ENCODE data around the gene ZNF660.
"Not testable (repeated sequence)": the region's sequence is repeated elsewhere in the genome, so short reads cannot be mapped to it uniquely, and the experiment has no call there.

The ZNF660 gene

DNA sequence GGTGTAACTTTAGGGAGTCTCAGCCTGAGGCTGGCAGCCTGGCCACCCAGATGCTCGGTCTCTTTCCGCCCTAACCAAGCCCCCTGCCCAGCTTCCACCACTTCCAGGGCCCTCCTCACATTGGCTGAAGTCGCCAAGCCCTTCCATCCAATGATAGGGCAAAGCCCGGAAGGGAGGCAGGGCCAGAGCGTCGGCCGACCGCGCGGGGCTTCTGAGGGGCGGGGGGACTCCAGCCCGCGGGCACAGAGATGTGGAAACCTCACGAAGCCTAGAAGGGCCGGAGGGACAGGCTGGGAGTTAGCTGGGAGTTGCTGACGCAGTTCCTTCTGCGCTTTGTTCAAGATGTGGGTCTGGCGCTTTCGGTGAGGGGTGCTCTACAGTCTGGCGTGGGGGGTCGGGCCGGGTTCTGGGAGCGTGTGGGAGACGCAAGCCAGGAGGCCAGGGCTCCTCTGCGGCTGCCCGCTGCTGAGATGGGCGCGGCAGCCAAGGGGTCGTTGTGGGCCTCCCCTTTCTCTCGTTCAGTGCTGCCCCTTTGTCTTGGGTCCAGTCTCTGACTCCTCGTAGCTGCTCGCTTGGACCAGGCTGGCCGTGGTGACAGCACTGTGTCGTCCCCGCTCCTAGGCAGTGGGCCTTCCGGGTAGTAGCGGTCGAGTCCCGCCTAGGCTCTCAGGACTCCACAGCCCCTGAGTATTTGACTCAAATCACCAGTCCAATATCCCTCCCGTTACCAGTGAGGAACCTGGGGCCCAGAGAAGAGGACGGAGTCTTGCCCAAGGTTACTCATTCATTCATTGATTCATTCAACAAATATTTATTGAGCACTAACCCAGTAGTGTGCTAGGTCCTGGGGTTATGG, at the start of gene ZNF660:
Gene ZNF660, plus strand, starts transcription at position 319 of the 856 bp plus-strand sequence. CDS start 9,230 bp downstream, outside the sequence.
- no peak for DNase-seq (ENCODE audit: low read depth in 3 of 3, low spot score in 1 of 3)

DNA sequence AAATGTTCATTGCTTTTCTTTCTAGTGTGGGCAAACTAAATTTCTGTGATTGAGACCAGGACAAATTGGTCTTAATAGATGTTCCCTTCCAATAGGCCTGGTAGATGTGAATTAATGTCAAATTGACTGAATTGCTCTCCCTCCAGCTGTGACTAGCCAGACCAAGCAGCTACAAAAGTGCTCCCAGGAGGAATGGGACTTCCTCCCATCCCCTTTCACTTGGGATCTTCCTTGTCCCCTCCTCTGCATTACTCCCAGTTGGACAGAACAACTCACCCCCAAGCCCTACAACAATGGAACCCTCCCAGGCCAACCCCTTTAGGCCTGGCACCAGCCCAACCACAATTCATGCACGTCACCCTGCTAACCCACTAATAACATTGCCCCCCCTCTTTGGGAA, 49.4 kb upstream of the ZNF660 start:
- no peak for DNase-seq (ENCODE audit: low read depth in 3 of 3, low spot score in 1 of 3)

DNA sequence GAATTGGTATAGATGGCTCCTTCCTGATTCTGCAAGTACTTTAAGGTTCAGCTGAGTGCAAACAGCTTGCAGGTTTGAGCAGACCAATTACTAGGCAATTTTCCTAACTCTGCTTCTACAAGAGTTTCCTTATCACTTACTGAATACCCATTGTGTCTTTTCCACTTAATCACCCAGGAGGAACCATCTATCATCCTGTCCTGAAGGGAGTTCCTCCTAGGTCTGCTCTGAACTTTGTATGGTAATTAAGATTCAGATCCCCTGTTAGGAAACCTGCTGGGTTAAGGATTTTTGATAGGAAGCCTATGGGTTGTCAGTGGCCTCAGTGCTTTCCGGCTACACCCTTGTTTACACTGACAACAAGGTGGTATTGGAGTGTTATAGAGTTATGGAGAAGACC, 40.0 kb upstream of the ZNF660 start:
- not testable (repeated sequence) for DNase-seq (ENCODE audit: low read depth in 3 of 3, low spot score in 1 of 3)

DNA sequence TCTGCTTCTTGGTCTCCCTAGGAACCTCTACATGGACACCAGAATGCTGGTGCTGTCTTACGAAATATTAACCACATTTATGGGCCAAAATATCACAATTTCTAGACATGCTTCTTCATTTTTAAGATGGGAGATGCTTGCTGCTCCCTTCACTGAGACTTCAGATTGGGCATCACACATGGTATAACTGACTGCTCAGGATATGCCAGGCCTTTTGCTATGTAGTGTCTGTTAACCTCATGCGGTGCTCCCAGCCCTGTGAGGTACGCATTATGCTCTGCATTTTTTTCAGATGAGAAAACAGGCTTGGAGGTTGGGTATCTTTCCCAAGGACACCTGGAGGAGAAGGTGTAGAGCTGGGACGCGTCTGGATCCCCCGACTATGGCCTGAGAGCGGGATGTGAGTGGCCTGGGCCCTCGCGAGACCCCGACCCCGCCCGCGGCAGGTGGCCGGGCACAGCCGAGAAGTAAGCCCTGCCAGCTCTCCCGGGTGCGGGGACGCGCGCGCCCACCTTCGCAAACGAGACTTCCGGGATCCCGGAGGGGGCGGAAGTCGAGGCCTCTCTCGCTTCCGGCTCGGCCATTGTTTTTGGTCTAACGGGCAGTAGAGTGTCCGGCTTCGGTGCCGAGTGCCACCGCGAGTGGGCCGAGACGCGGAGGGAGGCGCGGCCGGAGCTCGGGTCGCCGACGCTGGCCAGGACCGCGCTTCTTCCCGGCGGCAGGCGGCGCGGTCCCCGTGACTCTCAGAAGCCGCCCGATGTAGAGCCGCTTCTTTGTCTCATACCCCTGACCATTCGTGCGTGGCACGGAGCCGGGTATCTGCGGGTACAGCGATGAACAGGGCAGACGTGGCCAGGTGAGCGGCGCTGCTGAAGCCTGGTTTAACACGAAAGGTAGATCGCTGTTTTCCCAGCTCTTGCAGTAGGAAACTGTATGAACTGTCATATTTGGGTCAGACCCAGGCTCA, 29.9 kb upstream of the ZNF660 start, which contains the start of gene ZKSCAN7:
Gene ZKSCAN7, plus strand, starts transcription at position 568 of the 967 bp plus-strand sequence. CDS start 1,855 bp downstream, outside the sequence.
- peak in 2 of 3 donors; percentile 2 to 42 for DNase-seq (ENCODE audit: low read depth in 3 of 3, low spot score in 1 of 3)

DNA sequence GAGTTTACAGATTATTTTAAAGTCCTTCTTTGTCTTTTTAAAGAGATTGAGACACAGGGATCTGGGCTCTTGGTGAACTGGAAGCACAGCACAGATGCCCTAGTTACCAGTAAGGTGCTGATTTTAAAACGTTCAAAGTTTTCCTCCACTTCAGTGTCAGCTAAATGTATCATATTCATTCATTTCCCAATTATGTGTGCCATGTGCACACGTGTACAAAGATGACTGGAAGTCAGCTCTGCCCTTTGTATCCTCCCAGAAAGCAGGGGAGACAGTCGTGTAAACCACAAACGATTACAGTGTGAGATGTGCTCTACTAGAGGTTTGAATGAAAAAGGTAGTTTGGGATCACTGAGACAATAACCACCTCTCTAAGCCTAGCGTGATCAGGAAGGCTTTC, 29.0 kb upstream of the ZNF660 start:
- no peak for DNase-seq (ENCODE audit: low read depth in 3 of 3, low spot score in 1 of 3)

DNA sequence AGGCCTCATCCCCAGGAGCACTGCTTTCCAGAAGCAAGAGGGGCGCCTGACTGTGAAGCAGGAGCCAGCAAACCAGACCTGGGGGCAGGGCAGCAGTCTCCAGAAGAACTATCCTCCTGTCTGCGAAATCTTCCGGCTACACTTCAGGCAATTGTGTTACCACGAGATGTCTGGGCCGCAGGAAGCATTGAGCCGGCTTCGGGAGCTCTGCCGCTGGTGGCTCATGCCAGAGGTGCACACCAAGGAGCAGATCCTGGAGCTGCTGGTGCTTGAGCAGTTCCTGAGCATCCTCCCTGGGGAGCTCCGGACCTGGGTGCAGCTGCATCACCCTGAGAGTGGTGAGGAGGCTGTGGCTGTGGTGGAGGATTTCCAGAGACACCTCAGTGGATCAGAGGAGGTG, 27.7 kb upstream of the ZNF660 start:
- DNase-seq (ENCODE audit: low read depth in 3 of 3, low spot score in 1 of 3): no peak

DNA sequence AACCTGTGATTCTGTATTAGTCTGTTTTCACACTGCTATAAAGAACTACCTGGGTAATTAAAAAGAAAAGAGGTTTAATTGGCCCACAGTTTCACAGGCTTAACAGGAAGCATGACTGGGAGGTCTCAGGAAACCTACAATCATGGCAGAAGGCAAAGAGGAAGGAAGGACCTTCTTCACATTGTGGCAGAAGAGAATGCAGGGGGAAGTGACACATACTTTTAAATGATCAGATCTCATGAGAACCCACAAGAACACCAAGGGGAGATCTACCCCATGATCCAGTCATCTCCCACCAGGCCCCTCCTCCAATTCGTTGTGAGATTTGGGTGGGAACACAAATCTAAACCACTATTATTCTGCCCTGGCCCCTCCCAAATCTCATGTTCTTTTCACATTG, 23.7 kb upstream of the ZNF660 start:
- no peak for DNase-seq (ENCODE audit: low read depth in 3 of 3, low spot score in 1 of 3)

DNA sequence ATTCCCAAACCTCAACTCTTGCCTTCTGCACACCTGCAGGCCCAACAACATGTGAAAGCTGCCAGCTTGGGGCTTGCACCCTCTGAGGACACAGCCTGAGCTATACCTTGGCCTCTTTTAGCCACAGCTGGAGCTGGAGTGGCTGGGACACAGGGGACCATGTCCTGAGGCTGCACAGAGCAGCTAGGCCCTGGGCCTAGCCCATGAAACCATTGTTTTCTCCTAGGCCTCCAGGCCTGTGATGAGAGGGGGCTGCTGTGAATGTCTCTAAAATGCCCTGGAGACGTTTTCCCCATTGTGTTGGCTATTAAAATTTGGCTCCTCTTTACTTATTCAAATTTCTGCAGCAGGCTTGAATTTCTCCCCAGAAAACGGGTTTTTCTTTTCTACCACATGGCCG, 22.6 kb upstream of the ZNF660 start:
- DNase-seq (ENCODE audit: low read depth in 3 of 3, low spot score in 1 of 3): no peak

DNA sequence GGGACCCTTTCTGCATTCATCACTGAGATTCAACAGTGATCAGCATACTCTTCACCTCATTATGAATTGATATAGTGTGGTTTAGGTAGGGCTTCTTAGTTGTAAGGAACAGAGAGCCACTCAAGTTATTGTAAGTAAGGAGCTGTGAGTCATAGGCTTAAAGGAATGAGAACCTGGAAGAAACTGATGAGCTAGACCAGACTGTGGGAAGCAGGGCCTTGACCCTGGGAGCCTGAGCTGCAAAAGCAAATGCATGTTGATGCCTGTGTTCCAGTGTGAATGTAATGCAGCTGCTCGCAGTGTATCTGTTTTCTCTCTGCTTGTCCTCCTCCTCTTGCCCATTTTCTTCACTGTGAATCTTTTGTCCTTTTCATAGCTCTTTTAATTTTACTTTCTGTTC, 16.2 kb upstream of the ZNF660 start:
- DNase-seq (ENCODE audit: low read depth in 3 of 3, low spot score in 1 of 3): no peak

DNA sequence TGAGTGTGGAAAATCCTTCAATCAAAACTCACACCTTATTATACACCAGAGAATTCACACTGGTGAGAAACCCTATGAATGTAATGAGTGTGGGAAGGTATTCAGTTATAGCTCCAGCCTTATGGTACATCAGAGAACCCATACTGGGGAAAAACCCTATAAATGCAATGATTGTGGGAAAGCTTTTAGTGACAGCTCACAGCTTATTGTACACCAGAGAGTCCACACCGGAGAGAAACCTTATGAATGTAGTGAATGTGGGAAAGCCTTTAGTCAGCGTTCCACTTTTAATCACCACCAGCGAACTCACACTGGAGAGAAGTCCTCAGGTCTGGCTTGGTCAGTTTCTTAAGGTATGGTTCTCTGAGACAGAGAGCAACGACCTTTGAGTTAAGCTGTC, 13.7 kb upstream of the ZNF660 start:
- no peak for DNase-seq (ENCODE audit: low read depth in 3 of 3, low spot score in 1 of 3)

DNA sequence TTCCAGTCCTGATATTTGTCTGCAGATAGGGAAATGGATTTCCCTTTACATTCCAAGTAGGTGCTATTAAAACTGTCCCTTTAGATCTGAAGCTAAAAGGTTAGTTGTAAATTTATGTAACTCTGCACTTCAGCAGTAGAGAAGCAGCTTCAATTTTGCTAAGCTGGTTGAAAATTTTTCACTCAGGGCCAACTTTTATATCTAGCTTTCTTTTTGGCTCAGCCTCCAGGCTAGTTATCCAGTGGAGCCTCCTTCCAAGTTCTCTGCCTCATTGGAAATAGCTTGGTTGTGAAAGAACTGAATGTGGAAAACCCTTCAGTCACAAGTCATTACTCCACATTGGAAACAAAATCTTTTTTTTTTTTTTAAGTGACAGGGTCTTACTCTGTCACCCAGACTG, 8.2 kb upstream of the ZNF660 start:
- no peak for DNase-seq (ENCODE audit: low read depth in 3 of 3, low spot score in 1 of 3)

DNA sequence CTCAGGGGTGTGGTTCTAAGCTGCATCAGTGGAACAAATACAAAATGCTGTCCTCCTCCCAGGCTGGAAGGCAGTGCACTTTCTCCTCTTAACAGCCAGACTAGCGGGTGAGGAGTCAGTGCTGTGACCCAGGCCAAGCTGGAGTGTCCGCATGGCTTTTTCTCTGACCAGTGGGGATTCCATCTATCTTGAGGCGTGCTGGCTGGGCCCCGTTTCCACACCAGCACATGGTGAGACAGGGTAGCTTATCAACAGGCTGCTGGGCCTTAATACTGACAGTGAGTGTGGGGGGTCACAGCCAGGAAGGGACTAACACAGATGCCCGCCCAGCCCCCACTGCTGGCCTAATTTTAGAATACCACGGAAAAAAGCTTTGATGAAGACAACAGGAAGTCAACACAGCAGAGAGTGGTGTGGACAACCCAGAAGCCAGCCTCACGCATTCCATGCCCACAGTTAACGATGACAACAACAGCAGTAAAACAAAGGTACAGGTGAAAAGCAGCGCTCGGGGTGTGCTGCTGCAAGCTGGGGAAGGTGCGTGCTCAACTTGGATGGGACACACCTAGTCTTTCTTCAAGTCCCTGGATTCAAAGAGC, 7.3 kb upstream of the ZNF660 start:
- not testable (repeated sequence) for DNase-seq (ENCODE audit: low read depth in 3 of 3, low spot score in 1 of 3)

DNA sequence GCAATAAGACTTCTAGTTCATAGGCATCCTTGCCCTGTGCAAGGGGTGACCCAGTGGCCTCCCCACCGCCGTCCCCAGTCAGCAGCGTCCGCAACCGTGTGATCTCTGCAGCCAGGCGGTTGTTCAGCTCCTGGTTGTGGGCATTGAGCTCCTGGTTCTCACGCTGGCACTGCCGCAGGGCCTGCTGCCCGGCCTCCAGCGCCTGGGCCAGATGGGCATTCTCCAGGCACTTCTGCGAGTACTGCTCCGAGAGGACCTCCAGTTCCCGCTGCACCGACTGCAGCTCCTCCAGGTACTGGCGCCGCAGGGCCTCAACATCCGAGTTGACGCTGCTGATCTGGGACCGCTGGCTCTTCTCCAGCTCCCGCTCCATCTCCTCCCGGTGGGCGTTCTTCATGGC, 6.4 kb upstream of the ZNF660 start:
- DNase-seq (ENCODE audit: low read depth in 3 of 3, low spot score in 1 of 3): not testable (repeated sequence)

DNA sequence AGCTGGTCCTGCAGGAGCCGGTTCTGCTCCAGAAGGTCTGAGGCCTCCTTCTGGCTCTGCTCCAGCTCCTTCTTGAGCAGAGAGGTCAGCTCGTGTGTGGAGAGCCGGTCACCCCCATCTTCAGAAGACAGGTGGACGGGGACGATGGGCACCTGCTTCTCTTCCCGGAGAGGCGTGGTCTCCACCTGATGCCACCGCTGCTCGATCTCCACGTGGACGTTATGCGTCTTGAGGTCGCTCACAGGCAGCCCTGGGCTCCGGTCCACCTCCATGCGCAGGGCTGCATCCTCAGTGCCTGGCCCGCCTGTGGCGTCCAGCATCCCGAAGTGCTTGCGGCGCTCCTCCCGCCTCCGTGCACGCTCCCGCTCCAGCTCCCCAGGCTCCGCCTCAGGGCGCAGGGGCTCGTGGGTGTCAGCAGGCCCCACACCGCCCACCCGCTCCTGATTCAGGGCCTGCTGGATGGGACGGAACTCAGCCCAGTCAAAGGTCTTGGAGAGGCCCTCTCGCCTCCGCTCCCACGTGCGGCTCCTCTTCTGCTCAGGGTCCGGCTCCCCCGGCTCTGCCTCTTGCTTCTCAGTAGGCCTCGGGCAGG, 5.7 kb upstream of the ZNF660 start:
- not testable (repeated sequence) for DNase-seq (ENCODE audit: low read depth in 3 of 3, low spot score in 1 of 3)

DNA sequence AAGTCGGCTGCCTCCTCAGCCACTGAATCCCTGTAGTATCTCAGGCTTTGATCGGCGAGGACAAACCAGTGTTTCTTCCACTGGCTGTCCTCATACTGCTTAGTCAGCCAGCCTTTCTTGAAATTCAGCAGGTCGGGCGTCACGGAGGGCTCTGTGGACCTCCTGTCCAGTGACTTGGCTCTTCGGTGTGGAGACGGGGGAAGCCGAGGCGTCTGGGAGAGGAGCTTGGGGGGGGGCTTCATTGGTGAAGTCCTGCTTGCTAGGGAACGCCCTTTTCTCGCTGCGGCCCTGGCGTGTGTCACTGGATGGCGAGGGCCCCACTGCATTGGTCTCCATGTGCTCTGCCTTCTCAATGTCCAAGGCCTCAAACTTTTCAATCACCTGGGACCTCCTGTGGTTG, 5.0 kb upstream of the ZNF660 start:
- not testable (repeated sequence) for DNase-seq (ENCODE audit: low read depth in 3 of 3, low spot score in 1 of 3)

DNA sequence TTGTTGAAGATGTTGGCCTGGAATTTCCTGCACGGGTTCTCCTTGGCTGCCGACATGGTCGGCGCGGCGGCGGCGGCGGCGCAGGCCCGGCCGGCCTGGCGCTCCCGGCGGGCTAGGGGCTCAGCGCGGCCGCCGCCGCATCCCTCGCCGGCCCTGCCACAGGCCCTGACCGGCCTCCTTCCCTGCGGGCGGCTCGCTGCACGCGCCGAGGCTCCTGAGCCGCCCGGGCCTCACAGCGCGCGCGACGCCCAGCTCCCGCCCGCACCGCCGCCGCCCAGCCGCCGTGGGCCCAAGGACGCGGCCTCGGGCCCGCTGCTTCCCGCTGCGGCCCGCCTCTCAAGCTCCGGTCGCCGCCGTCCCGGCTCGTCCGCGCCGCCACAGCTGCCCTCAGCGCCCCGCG, 3.8 kb upstream of the ZNF660 start:
- not testable (repeated sequence) for DNase-seq (ENCODE audit: low read depth in 3 of 3, low spot score in 1 of 3)

DNA sequence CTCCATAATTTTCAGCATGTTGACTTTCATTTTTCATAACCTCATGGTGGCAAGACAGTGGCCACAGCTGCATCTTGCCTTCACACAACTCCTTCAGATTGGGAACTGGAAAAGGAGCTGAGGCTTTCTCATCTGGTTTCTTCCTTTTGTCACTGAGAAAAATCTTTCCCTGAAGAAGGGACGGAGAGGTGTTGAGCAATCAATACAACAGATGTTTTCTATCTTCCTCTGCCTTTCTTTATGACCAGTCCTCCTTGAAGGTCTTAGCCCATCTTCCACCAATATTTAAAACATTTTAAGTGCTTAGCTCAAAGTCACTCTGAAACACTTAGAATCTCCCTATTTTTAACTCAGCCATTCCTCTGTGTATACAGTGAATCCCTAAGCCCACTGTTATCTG, 11.9 kb downstream of the ZNF660 start:
- no peak for DNase-seq (ENCODE audit: low read depth in 3 of 3, low spot score in 1 of 3)

DNA sequence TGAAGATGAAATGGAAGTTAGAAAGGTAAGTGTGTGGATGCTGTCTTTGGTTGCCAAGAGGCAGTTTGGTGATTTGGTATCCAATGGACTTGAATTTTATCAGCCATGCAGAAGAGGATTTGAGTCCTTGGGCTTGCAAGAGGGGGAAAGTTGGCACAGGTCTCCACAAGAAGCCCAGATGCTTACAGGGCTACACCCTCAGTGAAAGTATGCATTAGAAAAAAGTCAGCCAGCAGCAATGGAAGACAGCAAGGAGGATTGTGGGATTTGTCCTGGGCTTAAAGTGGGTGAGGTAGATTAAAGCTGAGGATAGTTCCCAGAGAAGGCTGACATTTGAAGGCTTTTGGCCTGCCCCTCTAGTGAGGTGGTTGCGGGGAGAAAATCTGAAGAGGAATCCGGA, 17.0 kb downstream of the ZNF660 start:
- DNase-seq (ENCODE audit: low read depth in 3 of 3, low spot score in 1 of 3): no peak

DNA sequence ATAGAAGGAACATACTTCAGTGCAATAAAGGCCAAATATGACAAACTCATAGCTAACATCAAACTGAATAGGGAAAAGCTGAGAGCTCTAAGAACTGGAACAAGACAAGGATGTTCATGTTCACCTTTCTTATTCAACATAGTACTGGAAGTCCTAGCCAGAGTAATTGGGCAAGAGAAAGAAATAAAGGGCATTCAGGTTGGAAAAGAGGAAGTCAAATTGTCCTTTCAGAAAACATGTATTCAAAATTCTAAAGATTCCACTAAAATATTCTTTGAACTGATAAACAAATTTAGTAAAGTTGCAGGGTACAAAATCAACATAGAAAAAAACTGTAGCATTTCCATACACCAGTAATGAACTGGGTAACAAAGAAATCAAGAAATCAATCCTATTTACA, 27.9 kb downstream of the ZNF660 start:
- no peak for DNase-seq (ENCODE audit: low read depth in 3 of 3, low spot score in 1 of 3)

DNA sequence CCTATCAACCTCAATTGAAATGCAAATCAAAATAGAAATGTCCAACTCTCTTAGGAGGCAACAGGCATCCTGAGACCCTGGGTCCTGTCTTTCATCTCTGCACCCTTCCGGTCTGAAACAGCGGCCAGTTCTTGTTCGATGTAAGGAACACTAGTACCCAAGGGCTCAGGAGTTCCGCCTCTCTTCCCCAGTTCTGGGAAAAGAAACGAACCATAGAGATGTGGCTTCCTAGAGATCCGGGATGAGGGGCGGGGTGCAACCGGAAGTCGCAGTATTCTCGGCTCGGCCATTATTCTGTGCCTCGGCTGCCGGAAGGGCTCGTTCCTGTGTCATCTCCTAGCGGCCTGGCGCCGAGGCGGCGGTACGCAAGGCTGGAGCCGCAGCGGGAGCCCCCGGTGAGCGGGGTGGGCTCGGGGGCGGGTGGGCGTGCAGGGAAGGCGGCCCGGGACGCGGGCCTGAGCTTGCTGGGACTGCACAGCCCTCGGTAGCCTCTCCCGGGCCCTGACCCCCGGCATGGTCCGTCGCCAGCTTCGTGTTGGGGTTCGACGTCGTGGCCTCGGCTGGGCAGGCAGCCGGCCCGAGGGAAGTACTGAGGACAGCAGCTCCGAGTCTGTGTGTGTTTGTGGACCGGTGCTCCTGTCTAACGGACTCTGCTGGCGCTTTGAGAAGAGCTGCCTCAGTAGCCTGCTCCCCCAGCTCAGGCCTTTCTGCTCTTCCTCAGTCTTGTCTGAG, 40.2 kb downstream of the ZNF660 start, which contains the start of gene ZNF197:
Gene ZNF197, plus strand, starts transcription at position 288 of the 732 bp plus-strand sequence. CDS start 4,119 bp downstream, outside the sequence.
- peak in 2 of 3 donors; percentile 9 to 26 for DNase-seq (ENCODE audit: low read depth in 3 of 3, low spot score in 1 of 3)
